HG03558 (cell line): ENCODE results near the gene CDKN1B.
"Not testable (repeated sequence)": the region's sequence is repeated elsewhere in the genome, so short reads cannot be mapped to it uniquely, and the experiment has no call there.

Experiments used
- ATAC-seq: cut with Tn5 transposase; IDR thresholded peaks from one replicate; pipeline ENCODE4 v1.9.1; 2021; ENCODE audit warnings: moderate number of reproducible peaks; ENCODE audit not compliant: unreplicated experiment; ENCODE audit errors: extremely low read depth

Gene CDKN1B

GRCh38 chr12:12722435-12723148 lies 5.4 kb downstream of the CDKN1B start:
- no peak for ATAC-seq

- no peak for ATAC-seq
Measured at GRCh38 chr12:12723149-12723680, 6.0 kb downstream of the CDKN1B start.

- ATAC-seq = no peak
Measured at GRCh38 chr12:12723681-12724420, 6.7 kb downstream of the CDKN1B start.

GRCh38 chr12:12724421-12725085 lies 7.4 kb downstream of the CDKN1B start:
- no peak for ATAC-seq

- peak; percentile 34 for ATAC-seq
Measured at GRCh38 chr12:12725086-12725955, 8.2 kb downstream of the CDKN1B start.

GRCh38 chr12:12725956-12726554 lies 8.9 kb downstream of the CDKN1B start:
- ATAC-seq = no peak

- ATAC-seq = no peak
Measured at GRCh38 chr12:12726555-12727093, 9.5 kb downstream of the CDKN1B start.

GRCh38 chr12:12731178-12731577 lies 14.0 kb downstream of the CDKN1B start:
- no peak for ATAC-seq

- no peak for ATAC-seq
Measured at GRCh38 chr12:12731785-12732184, 14.6 kb downstream of the CDKN1B start.

- ATAC-seq = no peak
Measured at GRCh38 chr12:12733118-12733517, 15.9 kb downstream of the CDKN1B start.

GRCh38 chr12:12734054-12734453 lies 16.9 kb downstream of the CDKN1B start:
- no peak for ATAC-seq

GRCh38 chr12:12734561-12735071 lies 17.4 kb downstream of the CDKN1B start:
- ATAC-seq = no peak

GRCh38 chr12:12735301-12735700 lies 18.1 kb downstream of the CDKN1B start:
- no peak for ATAC-seq

- ATAC-seq = peak; percentile 56
Measured at GRCh38 chr12:12736759-12737676, 19.9 kb downstream of the CDKN1B start.

GRCh38 chr12:12738152-12738551 lies 21.0 kb downstream of the CDKN1B start:
- ATAC-seq = not testable (repeated sequence)

- ATAC-seq = no peak
Measured at GRCh38 chr12:12741660-12742059, 24.5 kb downstream of the CDKN1B start.

GRCh38 chr12:12744546-12745305 lies 27.6 kb downstream of the CDKN1B start:
- ATAC-seq = no peak
